Stimulated activated CD4-positive, alpha-beta T cell treated with anti-CD3 and anti-CD28 coated beads, TNF-alpha, amount 100 ng/mL, for 1 hour (primary cell): ENCODE data around the gene OPRL1.

Experiments
- DNase-seq, 3 donors: peaks; one replicate each; pipeline ENCODE4 v3.0.0-alpha.2; 2020; ENCODE audit warnings: low read depth in 3 of 3, low spot score in 1 of 3

OPRL1 gene

DNA sequence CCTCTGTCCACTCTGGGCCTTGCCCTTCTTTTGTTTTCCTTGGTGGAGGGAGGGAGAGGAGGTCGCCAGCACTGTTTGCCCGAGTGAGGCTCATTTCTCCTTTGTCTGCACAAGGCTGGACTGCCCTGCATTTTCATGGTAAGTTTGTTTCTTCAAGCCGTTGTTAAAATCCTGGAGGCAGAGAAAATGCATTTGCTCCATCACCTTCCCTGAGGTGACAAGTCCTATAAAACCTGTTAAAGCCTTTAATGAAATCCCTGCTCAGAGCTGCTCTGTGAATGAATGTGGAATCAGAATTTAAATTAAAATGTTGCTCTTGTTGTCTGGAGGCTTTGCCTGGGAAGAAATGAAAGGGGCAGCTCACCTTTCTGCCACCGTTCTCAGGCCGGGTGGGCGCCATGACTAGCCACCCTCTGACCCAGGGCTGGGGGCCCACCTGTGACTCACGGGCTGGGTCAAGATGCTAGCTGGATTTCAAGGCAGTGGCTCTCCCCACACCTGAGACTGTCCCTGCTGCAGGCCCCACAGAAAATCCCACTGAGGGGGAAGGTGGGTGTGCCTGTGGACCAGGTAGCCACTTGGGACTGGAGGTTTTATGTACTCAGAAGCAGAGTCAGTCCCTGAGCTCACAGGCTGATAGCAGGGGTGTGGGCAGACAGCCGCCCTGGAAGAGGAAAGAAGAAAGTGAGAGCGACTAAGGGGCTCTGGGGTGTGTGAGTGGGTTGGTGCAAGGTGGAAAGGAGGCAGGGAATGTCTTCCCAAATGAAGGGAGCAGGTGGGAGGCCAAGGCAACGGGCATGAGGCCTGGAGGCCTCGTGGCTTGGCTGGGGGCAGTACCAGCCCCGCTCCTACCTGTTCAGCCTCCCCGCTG is 60.4 kb downstream of the OPRL1 start:
- DNase-seq = no peak

GRCh38 chr20:64140956-64141355 is 61.1 kb downstream of the OPRL1 start:
- no peak for DNase-seq

DNA sequence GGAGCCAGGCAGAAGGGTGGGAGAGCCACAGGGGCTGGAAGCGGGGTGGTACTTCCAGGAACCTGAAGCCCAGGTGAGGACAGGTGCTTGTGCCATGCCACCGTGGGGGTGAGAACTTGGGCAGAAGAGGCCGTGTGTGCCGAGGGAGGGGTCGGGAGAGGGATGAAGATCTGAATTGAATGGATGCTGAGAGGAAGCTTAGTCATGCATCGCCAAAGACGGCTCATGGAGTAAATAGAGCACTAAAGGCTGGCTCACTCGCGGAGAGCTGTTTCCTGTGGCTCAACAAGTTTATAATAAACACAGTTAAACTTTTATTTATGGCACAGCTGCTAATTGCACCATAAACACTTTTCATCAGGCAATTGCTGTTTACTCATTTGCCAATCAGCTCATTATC is 62.7 kb downstream of the OPRL1 start:
- DNase-seq = no peak

DNA sequence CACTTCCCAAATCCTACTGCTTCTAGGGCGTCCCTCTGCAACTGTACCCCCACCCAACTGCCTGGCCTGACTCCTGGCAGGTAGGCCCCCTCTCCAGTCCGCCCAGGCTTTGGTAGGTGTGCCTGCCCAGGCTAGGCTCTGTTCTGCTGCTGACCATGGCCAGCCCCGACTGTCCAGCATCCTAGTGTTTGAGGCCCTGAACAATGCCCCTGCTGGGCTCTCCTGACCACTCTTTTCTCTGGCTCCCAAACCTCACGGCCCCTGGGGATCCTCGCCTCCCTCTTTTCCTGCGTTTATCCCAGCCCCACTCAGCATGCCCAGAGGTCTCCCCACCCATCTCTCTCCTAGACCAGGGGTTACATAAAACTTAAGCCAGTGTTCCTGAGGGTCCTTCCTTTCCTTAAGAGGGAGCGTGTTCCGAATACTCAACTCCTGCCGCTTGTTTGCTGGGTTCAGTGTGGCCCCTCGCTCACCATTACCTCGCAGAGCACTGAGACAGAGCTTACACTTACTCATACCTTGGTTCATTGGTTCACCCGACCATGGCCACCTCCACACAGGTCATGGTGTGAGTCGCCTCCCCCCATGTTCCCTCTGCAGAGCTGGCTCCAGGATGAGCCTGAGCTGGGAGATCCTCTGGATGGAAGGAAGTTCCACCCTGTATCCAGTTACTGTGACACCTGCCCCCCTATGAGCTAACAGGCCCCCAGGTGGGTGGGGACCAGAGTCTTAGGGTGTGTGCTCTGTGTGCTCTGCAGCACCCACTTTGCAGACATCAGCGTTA is 63.3 kb downstream of the OPRL1 start:
- no peak for DNase-seq

DNA sequence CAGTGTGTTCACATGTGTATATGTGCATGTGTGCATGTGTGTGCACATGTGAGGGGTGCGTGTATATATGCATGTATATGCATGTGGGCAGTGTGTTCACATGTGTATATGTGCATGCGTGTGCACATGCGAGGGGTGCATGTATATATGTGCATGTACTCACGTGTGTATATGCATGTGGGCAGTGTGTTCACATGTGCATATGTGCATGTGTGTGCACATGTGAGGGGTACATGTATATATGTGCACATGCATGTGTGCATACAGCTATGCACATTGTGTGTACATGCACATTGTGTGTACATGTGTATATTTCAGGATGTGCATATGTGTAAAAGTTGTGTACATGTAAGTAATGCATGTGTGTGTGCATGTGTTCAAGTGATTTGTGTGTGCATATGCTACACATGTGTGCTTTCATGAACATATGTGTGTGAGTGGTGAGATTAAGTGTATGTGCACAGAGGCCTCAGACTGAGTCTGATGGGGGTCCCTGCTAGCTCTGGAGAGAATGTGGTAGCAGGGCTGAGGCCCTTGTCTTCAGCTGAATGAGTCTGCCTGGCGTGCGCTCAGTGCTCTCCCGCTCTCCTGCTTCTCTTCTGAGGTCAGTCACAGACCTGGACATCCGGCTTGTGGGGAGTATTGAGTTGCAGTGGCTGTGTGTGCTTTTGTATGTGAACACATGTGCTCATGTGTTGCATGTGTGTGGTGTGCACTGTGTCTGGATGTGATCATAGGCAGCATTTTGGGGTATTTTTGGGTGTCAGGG is 64.4 kb downstream of the OPRL1 start:
- DNase-seq = no peak

DNA sequence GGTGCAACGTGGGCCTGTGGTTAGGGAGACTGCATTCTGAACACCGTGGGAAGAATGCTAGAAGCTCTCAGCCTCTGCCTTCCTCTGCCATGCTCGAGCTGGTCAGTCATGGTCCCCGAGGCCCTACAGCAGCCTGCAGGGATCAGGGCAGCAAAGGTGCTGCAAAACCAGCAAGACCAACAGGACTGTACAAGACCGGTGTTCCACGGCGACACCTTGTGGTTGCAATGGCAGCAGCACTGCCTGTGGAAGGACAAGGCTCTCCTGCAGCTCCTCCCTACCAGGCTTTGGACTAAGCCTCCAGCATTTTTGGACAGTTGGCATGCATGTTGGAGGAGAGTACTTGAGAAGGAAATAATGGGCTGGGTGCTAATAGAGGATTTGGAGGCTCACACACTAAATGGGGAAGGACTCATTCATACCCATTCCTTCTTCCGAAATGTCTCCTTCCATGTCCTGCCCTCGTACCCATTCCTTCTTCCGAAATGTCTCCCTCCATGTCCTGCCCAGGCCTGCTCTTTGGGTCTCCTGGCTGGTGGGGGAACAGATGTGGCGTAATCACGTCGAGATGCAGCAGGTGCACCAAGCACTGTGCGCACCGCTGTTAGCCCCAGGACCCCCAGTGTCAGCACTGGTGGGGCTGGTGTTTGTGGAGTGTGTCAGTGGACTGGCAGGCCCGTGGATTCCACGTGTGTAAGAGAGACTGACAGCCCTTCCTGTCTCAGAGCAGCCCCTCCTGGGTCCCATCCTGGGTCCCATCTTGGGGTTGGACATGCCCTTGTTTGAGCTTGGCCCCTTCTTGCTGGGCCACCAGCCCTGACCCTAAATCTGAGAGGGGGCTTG is 65.8 kb downstream of the OPRL1 start:
- no peak for DNase-seq

GRCh38 chr20:64146301-64146935 is 66.5 kb downstream of the OPRL1 start:
- no peak for DNase-seq

DNA sequence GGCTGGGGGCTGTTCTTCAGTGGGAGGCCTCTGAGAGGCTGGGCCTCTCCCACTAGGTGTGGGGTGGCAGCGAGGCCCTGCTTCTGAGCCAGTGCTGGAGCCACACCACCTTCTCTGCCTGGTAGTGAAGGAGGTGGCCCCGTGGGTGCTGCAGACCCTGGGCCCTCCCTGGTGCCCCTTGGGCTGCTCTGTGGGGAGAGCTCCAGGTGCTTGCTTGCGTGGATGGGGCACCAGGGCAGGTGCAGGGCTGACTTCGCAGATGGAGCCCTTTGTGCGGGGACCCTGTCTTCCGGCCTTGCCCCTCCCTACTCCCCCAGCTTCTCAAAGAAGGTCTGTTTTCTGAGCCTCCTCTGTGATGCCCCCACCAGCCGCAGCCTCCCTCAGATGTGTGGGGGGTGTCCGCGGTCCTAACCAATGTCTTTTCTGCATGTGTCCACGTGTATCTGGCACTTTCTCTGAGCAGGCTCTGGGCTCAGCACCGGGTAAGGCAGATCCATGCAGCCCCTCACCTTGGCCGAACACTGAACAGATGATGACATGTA is 67.1 kb downstream of the OPRL1 start:
- no peak for DNase-seq

DNA sequence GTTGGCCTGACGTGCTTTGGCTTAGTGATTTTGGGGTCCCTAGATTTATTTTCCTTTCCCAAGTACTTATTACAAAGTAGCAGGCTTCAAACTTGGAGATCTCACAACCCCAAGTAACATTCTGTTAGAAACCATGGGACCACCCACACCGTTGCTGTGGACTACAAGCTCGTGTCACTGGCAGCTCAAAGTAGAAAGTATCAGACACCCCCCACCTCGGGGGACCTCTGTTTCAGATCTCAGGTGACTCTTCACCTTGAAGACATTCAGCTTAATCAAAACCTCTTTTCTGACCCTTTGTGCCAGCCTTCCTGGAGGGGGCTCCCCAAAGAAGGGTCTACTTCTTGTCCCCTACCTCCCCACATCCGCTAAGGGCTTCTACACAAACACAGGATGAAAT is 68.7 kb downstream of the OPRL1 start:
- DNase-seq = no peak

- DNase-seq = no peak
Observed at GRCh38 chr20:64149141-64149540, 69.3 kb downstream of the OPRL1 start.

DNA sequence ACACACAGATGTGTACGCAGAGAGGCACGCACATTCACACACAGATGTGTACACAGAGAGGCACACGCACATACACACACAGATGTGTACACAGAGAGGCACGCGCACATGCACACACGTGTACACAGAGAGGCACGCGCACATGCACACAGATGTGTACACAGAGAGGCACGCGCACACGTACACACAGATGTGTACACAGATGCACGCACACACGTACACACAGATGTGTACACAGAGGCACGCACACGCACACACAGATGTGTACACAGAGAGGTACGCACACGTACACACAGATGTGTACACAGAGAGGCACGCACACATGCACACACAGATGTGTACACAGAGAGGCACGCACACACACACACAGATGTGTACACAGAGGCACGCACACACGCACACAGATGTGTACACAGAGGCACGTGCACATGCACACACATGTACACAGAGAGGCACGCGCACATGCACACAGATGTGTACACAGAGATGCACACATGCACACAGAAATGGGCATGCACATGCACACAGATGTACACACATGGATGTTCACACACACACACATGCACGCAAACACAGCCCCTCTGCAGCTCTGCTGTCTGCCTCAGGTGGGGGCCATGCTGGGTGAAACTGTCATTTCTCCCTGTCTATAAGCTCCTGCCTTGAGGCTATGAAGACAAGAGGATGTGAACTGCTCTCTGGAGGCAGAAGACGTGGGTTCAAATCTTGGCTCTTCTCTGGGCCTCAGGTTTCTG is 70.1 kb downstream of the OPRL1 start:
- DNase-seq = no peak
